A673 (cell line): ENCODE results near the gene CSNK1A1L.

ENCODE experiments used
- EZH2 ChIP-seq: fragments of 200-600 bp; sonication (generic); IDR thresholded peaks from 2 replicates; pipeline ENCODE4 v1.6.1; 2017; ENCODE audit warnings: borderline replicate concordance, low read depth, mild to moderate bottlenecking, mixed read lengths, antibody characterized with exemption, low read length; ENCODE audit not compliant: poor library complexity, severe bottlenecking
- TF ChIP-seq, protein P1 (sequence below): fragments of 300-800, 200-600 bp; sonication (generic); conservative IDR thresholded peaks from 2 replicates; pipeline ENCODE4 v1.5.1; 2017; ENCODE audit warnings: low read depth, mild to moderate bottlenecking, antibody characterized with exemption, low read length, moderate library complexity, mixed read lengths

DNA sequence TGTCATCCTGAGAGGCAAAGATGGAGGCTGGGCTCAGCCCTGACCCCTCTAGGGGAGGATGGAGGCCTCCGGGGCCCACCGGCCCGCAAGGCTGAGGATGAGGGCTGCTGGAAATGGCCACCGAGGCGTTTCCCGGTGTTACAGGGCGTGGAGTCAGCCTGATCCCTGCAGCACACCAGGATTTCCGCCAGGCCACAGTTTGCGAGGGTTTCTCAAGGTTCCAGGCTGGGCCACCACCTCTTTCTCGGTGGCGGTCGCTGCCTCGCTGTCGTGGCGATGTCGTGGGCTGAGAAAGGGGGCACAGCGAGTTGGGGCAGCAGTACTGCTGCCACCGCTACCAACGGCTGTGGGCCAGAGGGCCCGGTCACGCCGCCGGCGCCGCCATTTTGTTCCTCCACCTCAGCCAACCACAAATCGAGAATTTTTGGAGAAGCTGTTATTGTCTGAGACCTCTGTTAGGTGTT lies at the start of gene CSNK1A1L:
- TF ChIP-seq, protein P1, sequence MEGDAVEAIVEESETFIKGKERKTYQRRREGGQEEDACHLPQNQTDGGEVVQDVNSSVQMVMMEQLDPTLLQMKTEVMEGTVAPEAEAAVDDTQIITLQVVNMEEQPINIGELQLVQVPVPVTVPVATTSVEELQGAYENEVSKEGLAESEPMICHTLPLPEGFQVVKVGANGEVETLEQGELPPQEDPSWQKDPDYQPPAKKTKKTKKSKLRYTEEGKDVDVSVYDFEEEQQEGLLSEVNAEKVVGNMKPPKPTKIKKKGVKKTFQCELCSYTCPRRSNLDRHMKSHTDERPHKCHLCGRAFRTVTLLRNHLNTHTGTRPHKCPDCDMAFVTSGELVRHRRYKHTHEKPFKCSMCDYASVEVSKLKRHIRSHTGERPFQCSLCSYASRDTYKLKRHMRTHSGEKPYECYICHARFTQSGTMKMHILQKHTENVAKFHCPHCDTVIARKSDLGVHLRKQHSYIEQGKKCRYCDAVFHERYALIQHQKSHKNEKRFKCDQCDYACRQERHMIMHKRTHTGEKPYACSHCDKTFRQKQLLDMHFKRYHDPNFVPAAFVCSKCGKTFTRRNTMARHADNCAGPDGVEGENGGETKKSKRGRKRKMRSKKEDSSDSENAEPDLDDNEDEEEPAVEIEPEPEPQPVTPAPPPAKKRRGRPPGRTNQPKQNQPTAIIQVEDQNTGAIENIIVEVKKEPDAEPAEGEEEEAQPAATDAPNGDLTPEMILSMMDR = no peak
- no peak for TF ChIP-seq EZH2
